ENCODE results near the gene PPP1R36. TPM values are rescaled to one million over a fixed set of nuclear protein-coding genes. Genes with fewer than 3 reads are reported as not detected.
A peak's percentile ranks its signal among the peaks of the same experiment; 100 is the strongest.

PPP1R36 gene
- polyA plus RNA-seq, 2 of the 4 experiments (the other 2 are of a cell fraction), result 0.47 to 0.48 TPM

DNA sequence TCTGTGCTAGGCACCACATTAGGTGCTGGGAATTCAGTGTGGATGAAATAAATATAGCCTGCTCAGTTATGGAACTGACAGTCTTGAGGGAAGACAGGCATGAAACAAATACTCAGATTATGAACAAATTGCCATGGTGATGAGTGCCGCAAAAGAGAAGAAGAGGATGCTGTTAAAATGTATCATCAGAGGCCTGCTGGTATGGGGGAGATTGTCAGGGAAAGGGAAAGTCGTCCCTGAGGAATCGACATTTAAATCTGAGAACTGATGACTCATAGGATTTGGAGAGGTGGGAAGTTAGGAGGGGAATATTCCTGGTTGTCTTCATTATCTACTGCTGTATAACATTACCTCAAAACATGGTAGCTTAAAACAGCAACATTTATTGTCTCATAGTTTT is 42.0 kb downstream of the PPP1R36 start:
- no peaks in the 10 kb centered on the region for H3K9me3 ChIP-seq
- no peak overlapping the region for H3K4me2 ChIP-seq
- H3K4me3 ChIP-seq, result no peak overlapping the region
- POLR2A ChIA-PET, result no interaction called here
- TF ChIP-seq ZNF302 (CRISPR knock-in tag; IDR thresholded peaks at IDR 0.05) (no peak), HDAC2 (IDR thresholded peaks at IDR 0.05) (no peak), MAFK (IDR thresholded peaks at IDR 0.05; ENCODE audit: partially characterized antibody) (peak; percentile 27), FOSL2 (IDR thresholded peaks at IDR 0.05) (no peak), FOSL2 (CRISPR knock-in tag; IDR thresholded peaks at IDR 0.05) (peak; percentile 47; the same call in 1 of the 2 replicates)
- TF ChIP-seq, protein P1, sequence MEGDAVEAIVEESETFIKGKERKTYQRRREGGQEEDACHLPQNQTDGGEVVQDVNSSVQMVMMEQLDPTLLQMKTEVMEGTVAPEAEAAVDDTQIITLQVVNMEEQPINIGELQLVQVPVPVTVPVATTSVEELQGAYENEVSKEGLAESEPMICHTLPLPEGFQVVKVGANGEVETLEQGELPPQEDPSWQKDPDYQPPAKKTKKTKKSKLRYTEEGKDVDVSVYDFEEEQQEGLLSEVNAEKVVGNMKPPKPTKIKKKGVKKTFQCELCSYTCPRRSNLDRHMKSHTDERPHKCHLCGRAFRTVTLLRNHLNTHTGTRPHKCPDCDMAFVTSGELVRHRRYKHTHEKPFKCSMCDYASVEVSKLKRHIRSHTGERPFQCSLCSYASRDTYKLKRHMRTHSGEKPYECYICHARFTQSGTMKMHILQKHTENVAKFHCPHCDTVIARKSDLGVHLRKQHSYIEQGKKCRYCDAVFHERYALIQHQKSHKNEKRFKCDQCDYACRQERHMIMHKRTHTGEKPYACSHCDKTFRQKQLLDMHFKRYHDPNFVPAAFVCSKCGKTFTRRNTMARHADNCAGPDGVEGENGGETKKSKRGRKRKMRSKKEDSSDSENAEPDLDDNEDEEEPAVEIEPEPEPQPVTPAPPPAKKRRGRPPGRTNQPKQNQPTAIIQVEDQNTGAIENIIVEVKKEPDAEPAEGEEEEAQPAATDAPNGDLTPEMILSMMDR (IDR thresholded peaks at IDR 0.05), result no peak
- FAIRE-seq (no peak), ATAC-seq (no peak), DNase-seq (ENCODE audit: low read depth in 1 of 2, low spot score in 1 of 2) (no peak)
- WGBS (ENCODE audit: missing lambda C conversion rate), result 71% methylated on average over 3 of the region's 3 CpGs
- H3K27ac ChIP-seq, result no peak overlapping the region
- H3K4me1 ChIP-seq, result no peaks in the 10 kb centered on the region
- CTCF ChIA-PET, result interaction anchor here (0.9 to 1.1 kb wide), 2 partner anchors 16 to 248 kb away, joined by 3 to 4 read pairs; no protein-coding TSS in a partner anchor

DNA sequence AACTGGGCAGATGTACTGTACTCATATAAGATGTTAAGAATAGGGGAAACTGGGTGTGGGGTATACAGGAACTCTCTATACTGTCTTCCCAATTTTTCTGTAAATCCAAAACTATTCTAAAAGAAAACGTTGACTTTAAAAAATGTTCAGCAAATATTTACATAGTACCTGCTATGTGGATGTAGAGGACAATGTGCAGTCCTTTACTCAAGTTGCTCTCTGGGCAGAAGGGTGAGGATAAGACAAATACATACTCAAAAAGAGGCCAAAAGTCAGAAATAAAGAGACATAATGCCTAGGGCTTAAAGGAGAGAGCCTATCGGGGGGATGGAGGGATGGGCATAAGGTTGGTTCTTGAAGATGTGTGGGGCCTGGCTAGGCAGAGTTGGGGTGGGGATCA is 44.7 kb downstream of the PPP1R36 start:
- 40% methylated on average over 2 of the region's 2 CpGs for WGBS (ENCODE audit: missing lambda C conversion rate)
- CTCF ChIA-PET, result no interaction called here

DNA sequence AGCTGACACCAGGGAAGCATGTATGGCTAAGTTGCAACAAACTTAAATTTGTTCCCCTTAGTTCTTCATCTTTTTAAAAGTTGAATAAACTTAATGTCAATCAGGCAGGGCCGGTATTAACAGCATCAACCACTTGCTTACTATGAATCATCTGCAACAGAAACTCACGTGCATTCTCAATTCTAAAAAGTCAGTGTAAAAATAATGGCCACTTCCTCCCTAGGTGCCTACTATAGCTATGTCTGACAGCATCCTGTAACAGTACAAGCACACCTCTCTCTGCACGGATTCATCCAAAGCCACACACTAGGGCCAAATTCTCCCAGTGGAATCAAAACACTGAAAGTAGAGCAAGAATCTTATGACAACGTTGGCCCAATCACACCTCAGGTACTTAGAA is 48.6 kb downstream of the PPP1R36 start:
- Histone ChIP-seq H3K9me3 (no peaks in the 10 kb centered on the region), H3K4me2 (no peak overlapping the region), H3K4me3 (no peak overlapping the region), H3K27ac (no peak overlapping the region), H3K4me1 (peaks cover 6% of the 10 kb centered on the region; the same call in 1 of the 3 replicates)
- FAIRE-seq, result no peak
- POLR2A ChIA-PET, result no interaction called here
- CTCF ChIA-PET, result interaction anchor here (1.5 kb wide), 1 partner anchor 23 kb away, joined by 3 read pairs; no protein-coding TSS in a partner anchor
- TF ChIP-seq, protein P2, sequence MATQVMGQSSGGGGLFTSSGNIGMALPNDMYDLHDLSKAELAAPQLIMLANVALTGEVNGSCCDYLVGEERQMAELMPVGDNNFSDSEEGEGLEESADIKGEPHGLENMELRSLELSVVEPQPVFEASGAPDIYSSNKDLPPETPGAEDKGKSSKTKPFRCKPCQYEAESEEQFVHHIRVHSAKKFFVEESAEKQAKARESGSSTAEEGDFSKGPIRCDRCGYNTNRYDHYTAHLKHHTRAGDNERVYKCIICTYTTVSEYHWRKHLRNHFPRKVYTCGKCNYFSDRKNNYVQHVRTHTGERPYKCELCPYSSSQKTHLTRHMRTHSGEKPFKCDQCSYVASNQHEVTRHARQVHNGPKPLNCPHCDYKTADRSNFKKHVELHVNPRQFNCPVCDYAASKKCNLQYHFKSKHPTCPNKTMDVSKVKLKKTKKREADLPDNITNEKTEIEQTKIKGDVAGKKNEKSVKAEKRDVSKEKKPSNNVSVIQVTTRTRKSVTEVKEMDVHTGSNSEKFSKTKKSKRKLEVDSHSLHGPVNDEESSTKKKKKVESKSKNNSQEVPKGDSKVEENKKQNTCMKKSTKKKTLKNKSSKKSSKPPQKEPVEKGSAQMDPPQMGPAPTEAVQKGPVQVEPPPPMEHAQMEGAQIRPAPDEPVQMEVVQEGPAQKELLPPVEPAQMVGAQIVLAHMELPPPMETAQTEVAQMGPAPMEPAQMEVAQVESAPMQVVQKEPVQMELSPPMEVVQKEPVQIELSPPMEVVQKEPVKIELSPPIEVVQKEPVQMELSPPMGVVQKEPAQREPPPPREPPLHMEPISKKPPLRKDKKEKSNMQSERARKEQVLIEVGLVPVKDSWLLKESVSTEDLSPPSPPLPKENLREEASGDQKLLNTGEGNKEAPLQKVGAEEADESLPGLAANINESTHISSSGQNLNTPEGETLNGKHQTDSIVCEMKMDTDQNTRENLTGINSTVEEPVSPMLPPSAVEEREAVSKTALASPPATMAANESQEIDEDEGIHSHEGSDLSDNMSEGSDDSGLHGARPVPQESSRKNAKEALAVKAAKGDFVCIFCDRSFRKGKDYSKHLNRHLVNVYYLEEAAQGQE (IDR thresholded peaks at IDR 0.05), result no peak
- TF ChIP-seq SREBF2 (IDR thresholded peaks at IDR 0.05) (no peak), KDM5A (IDR thresholded peaks at IDR 0.05) (no peak), KDM1A (IDR thresholded peaks at IDR 0.05; ENCODE audit: low read depth) (no peak), RCOR1 (IDR thresholded peaks at IDR 0.05; ENCODE audit: low read depth, low read length) (no peak), EHF (CRISPR knock-in tag; IDR thresholded peaks at IDR 0.05) (no peak), CEBPB (IDR thresholded peaks at IDR 0.05) (no peak)
- TF ChIP-seq, protein P3, sequence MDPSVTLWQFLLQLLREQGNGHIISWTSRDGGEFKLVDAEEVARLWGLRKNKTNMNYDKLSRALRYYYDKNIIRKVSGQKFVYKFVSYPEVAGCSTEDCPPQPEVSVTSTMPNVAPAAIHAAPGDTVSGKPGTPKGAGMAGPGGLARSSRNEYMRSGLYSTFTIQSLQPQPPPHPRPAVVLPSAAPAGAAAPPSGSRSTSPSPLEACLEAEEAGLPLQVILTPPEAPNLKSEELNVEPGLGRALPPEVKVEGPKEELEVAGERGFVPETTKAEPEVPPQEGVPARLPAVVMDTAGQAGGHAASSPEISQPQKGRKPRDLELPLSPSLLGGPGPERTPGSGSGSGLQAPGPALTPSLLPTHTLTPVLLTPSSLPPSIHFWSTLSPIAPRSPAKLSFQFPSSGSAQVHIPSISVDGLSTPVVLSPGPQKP (IDR thresholded peaks at IDR 0.05; ENCODE audit: low read depth, low read length), result no peak
- TF ChIP-seq, protein P4, sequence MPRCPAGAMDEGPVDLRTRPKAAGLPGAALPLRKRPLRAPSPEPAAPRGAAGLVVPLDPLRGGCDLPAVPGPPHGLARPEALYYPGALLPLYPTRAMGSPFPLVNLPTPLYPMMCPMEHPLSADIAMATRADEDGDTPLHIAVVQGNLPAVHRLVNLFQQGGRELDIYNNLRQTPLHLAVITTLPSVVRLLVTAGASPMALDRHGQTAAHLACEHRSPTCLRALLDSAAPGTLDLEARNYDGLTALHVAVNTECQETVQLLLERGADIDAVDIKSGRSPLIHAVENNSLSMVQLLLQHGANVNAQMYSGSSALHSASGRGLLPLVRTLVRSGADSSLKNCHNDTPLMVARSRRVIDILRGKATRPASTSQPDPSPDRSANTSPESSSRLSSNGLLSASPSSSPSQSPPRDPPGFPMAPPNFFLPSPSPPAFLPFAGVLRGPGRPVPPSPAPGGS (IDR thresholded peaks at IDR 0.05), result no peak
- DNase-seq (ENCODE audit: low read depth in 1 of 2, low spot score in 1 of 2), result no peak
- 56% methylated on average over 4 of the region's 4 CpGs for WGBS (ENCODE audit: missing lambda C conversion rate)
- no peak for ATAC-seq

More for the DNA sequence above, 44.7 kb downstream of the PPP1R36 start:
- DNase-seq (ENCODE audit: low read depth in 1 of 2, low spot score in 1 of 2) (no peak), ATAC-seq (no peak), FAIRE-seq (no peak)
- POLR2A ChIA-PET, result no interaction called here
- Histone ChIP-seq H3K9me3 (no peaks in the 10 kb centered on the region), H3K4me3 (no peak overlapping the region), H3K27ac (no peak overlapping the region), H3K4me1 (no peaks in the 10 kb centered on the region), H3K4me2 (no peak overlapping the region)
- TF ChIP-seq HOXB13 (CRISPR knock-in tag; IDR thresholded peaks at IDR 0.05; ENCODE audit: low read depth), result no peak
- no peak for TF ChIP-seq RFX5 (IDR thresholded peaks at IDR 0.05)
- TF ChIP-seq ZFP36 (IDR thresholded peaks at IDR 0.05; ENCODE audit: borderline replicate concordance, partially characterized antibody), result no peak
- TF ChIP-seq, protein P5, sequence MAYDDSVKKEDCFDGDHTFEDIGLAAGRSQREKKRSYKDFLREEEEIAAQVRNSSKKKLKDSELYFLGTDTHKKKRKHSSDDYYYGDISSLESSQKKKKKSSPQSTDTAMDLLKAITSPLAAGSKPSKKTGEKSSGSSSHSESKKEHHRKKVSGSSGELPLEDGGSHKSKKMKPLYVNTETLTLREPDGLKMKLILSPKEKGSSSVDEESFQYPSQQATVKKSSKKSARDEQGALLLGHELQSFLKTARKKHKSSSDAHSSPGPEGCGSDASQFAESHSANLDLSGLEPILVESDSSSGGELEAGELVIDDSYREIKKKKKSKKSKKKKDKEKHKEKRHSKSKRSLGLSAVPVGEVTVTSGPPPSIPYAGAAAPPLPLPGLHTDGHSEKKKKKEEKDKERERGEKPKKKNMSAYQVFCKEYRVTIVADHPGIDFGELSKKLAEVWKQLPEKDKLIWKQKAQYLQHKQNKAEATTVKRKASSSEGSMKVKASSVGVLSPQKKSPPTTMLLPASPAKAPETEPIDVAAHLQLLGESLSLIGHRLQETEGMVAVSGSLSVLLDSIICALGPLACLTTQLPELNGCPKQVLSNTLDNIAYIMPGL (CRISPR knock-in tag; IDR thresholded peaks at IDR 0.05; ENCODE audit: borderline replicate concordance), result no peak
- TF ChIP-seq, protein P6, sequence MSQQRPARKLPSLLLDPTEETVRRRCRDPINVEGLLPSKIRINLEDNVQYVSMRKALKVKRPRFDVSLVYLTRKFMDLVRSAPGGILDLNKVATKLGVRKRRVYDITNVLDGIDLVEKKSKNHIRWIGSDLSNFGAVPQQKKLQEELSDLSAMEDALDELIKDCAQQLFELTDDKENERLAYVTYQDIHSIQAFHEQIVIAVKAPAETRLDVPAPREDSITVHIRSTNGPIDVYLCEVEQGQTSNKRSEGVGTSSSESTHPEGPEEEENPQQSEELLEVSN (IDR thresholded peaks at IDR 0.05; ENCODE audit: borderline replicate concordance, low read depth), result no peak
- TF ChIP-seq CHD2 (IDR thresholded peaks at IDR 0.05; ENCODE audit: low read length, partially characterized antibody), result no peak
- no peak for TF ChIP-seq EP300 (IDR thresholded peaks at IDR 0.05)
- no peak for TF ChIP-seq RAD21 (conservative IDR thresholded peaks at IDR 0.05 in 1 of 2, IDR thresholded peaks at IDR 0.05 in 1 of 2)
- no peak for TF ChIP-seq KDM5A (IDR thresholded peaks at IDR 0.05)
- no peak for TF ChIP-seq JUN (IDR thresholded peaks at IDR 0.05)
- TF ChIP-seq BHLHE40 (IDR thresholded peaks at IDR 0.05; ENCODE audit: low read depth, low read length), result no peak

All from A549 (cell line).